ENCODE data around the gene CA5A. TPM values are rescaled to one million over a fixed set of nuclear protein-coding genes. Genes with fewer than 3 reads are reported as not detected.
"Not testable (repeated sequence)": the region's sequence is repeated elsewhere in the genome, so short reads cannot be mapped to it uniquely, and the experiment has no call there.

The CA5A gene
- total RNA-seq, 3 donors from 2014 or later (not counting 1 experiment from before 2014, with no cell fraction given), result not detected

DNA sequence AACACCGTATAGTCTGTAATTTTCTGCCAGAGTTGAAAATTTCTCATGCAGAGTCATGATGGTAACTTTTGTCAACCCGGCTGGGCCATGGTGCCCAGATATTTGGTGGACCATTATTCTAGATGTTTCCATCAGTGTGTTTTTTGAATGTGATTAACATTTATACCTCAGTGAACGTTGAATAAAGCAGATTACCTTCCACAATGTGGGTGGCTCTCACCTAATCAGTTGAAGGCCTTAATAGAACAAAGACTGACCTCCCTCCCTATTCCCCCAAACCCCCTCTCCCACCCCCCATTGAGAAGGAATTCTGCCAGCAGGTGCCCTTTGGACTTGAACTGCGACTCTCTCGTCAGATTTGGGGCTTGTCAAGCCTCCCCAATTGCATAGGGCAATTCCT is 6.4 kb upstream of the CA5A start:
- Histone ChIP-seq H3K27ac (ENCODE audit: low read length) (no peak overlapping the region), H3K36me3 (ENCODE audit: control insufficient read depth, insufficient read depth, low read length) (no peaks in the 10 kb centered on the region), H3K4me3 (ENCODE audit: low read length) (no peak overlapping the region), H3K4me1 (ENCODE audit: control insufficient read depth, insufficient read depth, low read length) (peaks cover 5% of the 10 kb centered on the region), H3K27me3 (ENCODE audit: control insufficient read depth, insufficient read depth, low read length) (no peaks in the 10 kb centered on the region), H3K9me3 (ENCODE audit: control insufficient read depth, insufficient read depth, low read length) (no peaks in the 10 kb centered on the region)
- Mint-ChIP-seq H3K27ac (no peak overlapping the region), H3K9me3 (no peaks in the 10 kb centered on the region), H3K4me3 (no peak overlapping the region), H3K27me3 (ENCODE audit: low read depth in 2 of 2) (peaks cover 2 to 13% of the 10 kb centered on the region in 2 donors), H3K4me1 (peaks cover under 1 to 2% of the 10 kb centered on the region in 2 donors), H3K36me3 (no peaks in the 10 kb centered on the region)
- 80% methylated on average over 5 of the region's 5 CpGs for WGBS (ENCODE audit: insufficient coverage)
- ATAC-seq (no peak), DNase-seq (no peak)
- TF ChIP-seq, protein P1, sequence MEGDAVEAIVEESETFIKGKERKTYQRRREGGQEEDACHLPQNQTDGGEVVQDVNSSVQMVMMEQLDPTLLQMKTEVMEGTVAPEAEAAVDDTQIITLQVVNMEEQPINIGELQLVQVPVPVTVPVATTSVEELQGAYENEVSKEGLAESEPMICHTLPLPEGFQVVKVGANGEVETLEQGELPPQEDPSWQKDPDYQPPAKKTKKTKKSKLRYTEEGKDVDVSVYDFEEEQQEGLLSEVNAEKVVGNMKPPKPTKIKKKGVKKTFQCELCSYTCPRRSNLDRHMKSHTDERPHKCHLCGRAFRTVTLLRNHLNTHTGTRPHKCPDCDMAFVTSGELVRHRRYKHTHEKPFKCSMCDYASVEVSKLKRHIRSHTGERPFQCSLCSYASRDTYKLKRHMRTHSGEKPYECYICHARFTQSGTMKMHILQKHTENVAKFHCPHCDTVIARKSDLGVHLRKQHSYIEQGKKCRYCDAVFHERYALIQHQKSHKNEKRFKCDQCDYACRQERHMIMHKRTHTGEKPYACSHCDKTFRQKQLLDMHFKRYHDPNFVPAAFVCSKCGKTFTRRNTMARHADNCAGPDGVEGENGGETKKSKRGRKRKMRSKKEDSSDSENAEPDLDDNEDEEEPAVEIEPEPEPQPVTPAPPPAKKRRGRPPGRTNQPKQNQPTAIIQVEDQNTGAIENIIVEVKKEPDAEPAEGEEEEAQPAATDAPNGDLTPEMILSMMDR (IDR thresholded peaks at IDR 0.05), result no peak
- intact Hi-C loops (cut with micrococcal nuclease), result no loop called here

- Mint-ChIP-seq H3K4me1 (no peaks in the 10 kb centered on the region), H3K27ac (no peak overlapping the region), H3K4me3 (no peak overlapping the region), H3K36me3 (no peaks in the 10 kb centered on the region), H3K27me3 (ENCODE audit: low read depth in 2 of 2) (peaks cover 0 to 3% of the 10 kb centered on the region in 2 donors), H3K9me3 (no peaks in the 10 kb centered on the region)
- Histone ChIP-seq H3K27me3 (ENCODE audit: control insufficient read depth, insufficient read depth, low read length) (no peaks in the 10 kb centered on the region), H3K4me1 (ENCODE audit: control insufficient read depth, insufficient read depth, low read length) (no peaks in the 10 kb centered on the region), H3K27ac (ENCODE audit: low read length) (no peak overlapping the region), H3K36me3 (ENCODE audit: control insufficient read depth, insufficient read depth, low read length) (no peaks in the 10 kb centered on the region), H3K9me3 (ENCODE audit: control insufficient read depth, insufficient read depth, low read length) (no peaks in the 10 kb centered on the region), H3K4me3 (ENCODE audit: low read length) (no peak overlapping the region)
- TF ChIP-seq, protein P1 (IDR thresholded peaks at IDR 0.05), result no peak
- intact Hi-C loops (cut with micrococcal nuclease), result no loop called here
- no peak for ATAC-seq
- no peak for DNase-seq
- WGBS (ENCODE audit: insufficient coverage), result 95% methylated on average over 12 of the region's 13 CpGs
These were observed 3.5 kb upstream of the CA5A start for GRCh38 chr16:87939562-87940423.

- WGBS (ENCODE audit: insufficient coverage), result 96% methylated on average over 4 of the region's 4 CpGs
- Mint-ChIP-seq H3K4me3 (no peak overlapping the region), H3K27ac (no peak overlapping the region), H3K36me3 (no peaks in the 10 kb centered on the region), H3K9me3 (no peaks in the 10 kb centered on the region), H3K27me3 (ENCODE audit: low read depth in 2 of 2) (peaks cover 0 to 2% of the 10 kb centered on the region in 2 donors), H3K4me1 (no peaks in the 10 kb centered on the region)
- H3K4me1 ChIP-seq (ENCODE audit: control insufficient read depth, insufficient read depth, low read length), result no peaks in the 10 kb centered on the region
- no peaks in the 10 kb centered on the region for H3K27me3 ChIP-seq (ENCODE audit: control insufficient read depth, insufficient read depth, low read length)
- no peak overlapping the region for H3K27ac ChIP-seq (ENCODE audit: low read length)
- H3K36me3 ChIP-seq (ENCODE audit: control insufficient read depth, insufficient read depth, low read length), result no peaks in the 10 kb centered on the region
- TF ChIP-seq, protein P1 (IDR thresholded peaks at IDR 0.05), result no peak
- DNase-seq (no peak), ATAC-seq (no peak)
- H3K4me3 ChIP-seq (ENCODE audit: low read length), result no peak overlapping the region
- no peaks in the 10 kb centered on the region for H3K9me3 ChIP-seq (ENCODE audit: control insufficient read depth, insufficient read depth, low read length)
- intact Hi-C loops (cut with micrococcal nuclease), result no loop called here
These were observed 2.2 kb upstream of the CA5A start for GRCh38 chr16:87938412-87938949.

- H3K9me3 Mint-ChIP-seq; H3K4me3 Mint-ChIP-seq; DNase-seq; H3K27ac Mint-ChIP-seq; H3K4me1 ChIP-seq (ENCODE audit: control insufficient read depth, insufficient read depth, low read length); H3K4me1 Mint-ChIP-seq; H3K36me3 ChIP-seq (ENCODE audit: control insufficient read depth, insufficient read depth, low read length); H3K27ac ChIP-seq (ENCODE audit: low read length); H3K27me3 Mint-ChIP-seq (ENCODE audit: low read depth in 2 of 2); ATAC-seq; intact Hi-C loops (cut with micrococcal nuclease); H3K4me3 ChIP-seq (ENCODE audit: low read length); H3K36me3 Mint-ChIP-seq; H3K9me3 ChIP-seq (ENCODE audit: control insufficient read depth, insufficient read depth, low read length); H3K27me3 ChIP-seq (ENCODE audit: control insufficient read depth, insufficient read depth, low read length): not testable (repeated sequence)
- WGBS (ENCODE audit: insufficient coverage), result 85% methylated on average over 6 of the region's 7 CpGs
These were observed 858 bp upstream of the CA5A start for GRCh38 chr16:87937231-87937542.

DNA sequence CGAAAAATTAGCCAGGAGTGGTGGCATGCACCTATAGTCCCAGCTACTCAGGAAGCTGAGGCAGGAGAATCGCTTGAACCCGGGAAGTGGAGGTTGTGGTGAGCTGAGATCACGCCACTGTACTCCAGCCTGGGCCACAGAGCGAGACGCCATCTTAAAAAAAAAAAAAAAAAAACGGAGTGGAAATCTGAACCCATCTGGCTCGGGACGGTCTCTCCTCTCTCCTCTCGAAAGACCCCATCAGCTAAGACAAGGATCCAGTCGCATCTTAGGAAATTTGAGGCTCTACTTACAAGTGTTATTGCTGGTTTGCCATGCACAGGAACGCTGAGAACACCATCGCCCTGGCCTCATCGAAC is 334 bp downstream of the CA5A start:
- intact Hi-C loops (cut with micrococcal nuclease); H3K27ac ChIP-seq (ENCODE audit: low read length); H3K9me3 ChIP-seq (ENCODE audit: control insufficient read depth, insufficient read depth, low read length); H3K4me1 Mint-ChIP-seq; H3K27ac Mint-ChIP-seq; H3K27me3 Mint-ChIP-seq (ENCODE audit: low read depth in 2 of 2); H3K4me1 ChIP-seq (ENCODE audit: control insufficient read depth, insufficient read depth, low read length); H3K4me3 ChIP-seq (ENCODE audit: low read length); ATAC-seq; H3K27me3 ChIP-seq (ENCODE audit: control insufficient read depth, insufficient read depth, low read length); H3K9me3 Mint-ChIP-seq; H3K4me3 Mint-ChIP-seq; H3K36me3 Mint-ChIP-seq; H3K36me3 ChIP-seq (ENCODE audit: control insufficient read depth, insufficient read depth, low read length); DNase-seq: not testable (repeated sequence)
- 94% methylated on average over 14 of the region's 14 CpGs for WGBS (ENCODE audit: insufficient coverage)

- WGBS (ENCODE audit: insufficient coverage), result 70% methylated on average over 15 of the region's 19 CpGs
- H3K36me3 ChIP-seq (ENCODE audit: control insufficient read depth, insufficient read depth, low read length); H3K27ac ChIP-seq (ENCODE audit: low read length); H3K36me3 Mint-ChIP-seq; H3K27ac Mint-ChIP-seq; H3K27me3 ChIP-seq (ENCODE audit: control insufficient read depth, insufficient read depth, low read length); H3K9me3 ChIP-seq (ENCODE audit: control insufficient read depth, insufficient read depth, low read length); DNase-seq; H3K9me3 Mint-ChIP-seq; H3K4me3 Mint-ChIP-seq; H3K27me3 Mint-ChIP-seq (ENCODE audit: low read depth in 2 of 2); intact Hi-C loops (cut with micrococcal nuclease); H3K4me3 ChIP-seq (ENCODE audit: low read length); H3K4me1 Mint-ChIP-seq; ATAC-seq; H3K4me1 ChIP-seq (ENCODE audit: control insufficient read depth, insufficient read depth, low read length): not testable (repeated sequence)
These were observed 1.4 kb downstream of the CA5A start for GRCh38 chr16:87934752-87935425.
